ENCODE data around the gene ABCC6.

DNA sequence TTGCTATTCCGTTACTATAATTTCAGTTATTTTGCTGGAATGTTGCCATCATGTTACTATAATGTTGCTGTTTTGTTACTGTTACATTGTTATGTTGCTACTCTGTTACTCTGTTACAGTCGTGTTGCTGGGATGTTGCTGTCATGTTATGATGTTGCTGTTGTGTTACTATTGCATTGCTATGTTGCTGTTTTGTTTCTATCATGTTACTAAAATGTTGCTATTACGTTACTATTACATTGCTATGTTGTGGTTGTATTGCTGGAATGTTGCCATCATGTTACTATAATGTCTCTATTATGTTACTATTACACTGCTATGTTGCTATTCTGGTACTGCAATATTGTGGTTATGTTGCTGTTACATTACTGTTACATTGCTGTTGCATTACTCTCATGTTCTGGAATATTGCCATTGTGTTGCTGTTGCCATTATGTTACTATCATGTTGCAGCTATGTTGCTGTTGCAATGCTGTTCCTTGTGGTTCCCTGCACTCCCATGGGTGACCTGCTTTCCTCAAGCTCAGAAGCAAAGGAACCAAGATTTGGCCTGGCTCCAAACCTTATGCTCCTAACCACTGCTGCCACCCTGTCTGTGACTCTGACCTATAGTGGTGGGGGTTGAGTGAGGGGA lies 64.4 kb downstream of the ABCC6 start:
- TF ChIP-seq GATA2 (CRISPR knock-in tag; IDR thresholded peaks at IDR 0.05), result no peak
- TF ChIP-seq RXRA (IDR thresholded peaks at IDR 0.05; ENCODE audit: borderline replicate concordance, low read depth), result no peak
- no peak for TF ChIP-seq RAD21 (IDR thresholded peaks at IDR 0.05; ENCODE audit: low read length)
- TF ChIP-seq, protein P1, sequence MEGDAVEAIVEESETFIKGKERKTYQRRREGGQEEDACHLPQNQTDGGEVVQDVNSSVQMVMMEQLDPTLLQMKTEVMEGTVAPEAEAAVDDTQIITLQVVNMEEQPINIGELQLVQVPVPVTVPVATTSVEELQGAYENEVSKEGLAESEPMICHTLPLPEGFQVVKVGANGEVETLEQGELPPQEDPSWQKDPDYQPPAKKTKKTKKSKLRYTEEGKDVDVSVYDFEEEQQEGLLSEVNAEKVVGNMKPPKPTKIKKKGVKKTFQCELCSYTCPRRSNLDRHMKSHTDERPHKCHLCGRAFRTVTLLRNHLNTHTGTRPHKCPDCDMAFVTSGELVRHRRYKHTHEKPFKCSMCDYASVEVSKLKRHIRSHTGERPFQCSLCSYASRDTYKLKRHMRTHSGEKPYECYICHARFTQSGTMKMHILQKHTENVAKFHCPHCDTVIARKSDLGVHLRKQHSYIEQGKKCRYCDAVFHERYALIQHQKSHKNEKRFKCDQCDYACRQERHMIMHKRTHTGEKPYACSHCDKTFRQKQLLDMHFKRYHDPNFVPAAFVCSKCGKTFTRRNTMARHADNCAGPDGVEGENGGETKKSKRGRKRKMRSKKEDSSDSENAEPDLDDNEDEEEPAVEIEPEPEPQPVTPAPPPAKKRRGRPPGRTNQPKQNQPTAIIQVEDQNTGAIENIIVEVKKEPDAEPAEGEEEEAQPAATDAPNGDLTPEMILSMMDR (IDR thresholded peaks at IDR 0.05), result no peak
- TF ChIP-seq, protein P2, sequence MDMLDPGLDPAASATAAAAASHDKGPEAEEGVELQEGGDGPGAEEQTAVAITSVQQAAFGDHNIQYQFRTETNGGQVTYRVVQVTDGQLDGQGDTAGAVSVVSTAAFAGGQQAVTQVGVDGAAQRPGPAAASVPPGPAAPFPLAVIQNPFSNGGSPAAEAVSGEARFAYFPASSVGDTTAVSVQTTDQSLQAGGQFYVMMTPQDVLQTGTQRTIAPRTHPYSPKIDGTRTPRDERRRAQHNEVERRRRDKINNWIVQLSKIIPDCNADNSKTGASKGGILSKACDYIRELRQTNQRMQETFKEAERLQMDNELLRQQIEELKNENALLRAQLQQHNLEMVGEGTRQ (IDR thresholded peaks at IDR 0.05; ENCODE audit: borderline replicate concordance, low read depth, low read length), result no peak
- TF ChIP-seq MEF2A (IDR thresholded peaks at IDR 0.05; ENCODE audit: borderline replicate concordance, low read depth), result no peak
- no peak for TF ChIP-seq NFIC (IDR thresholded peaks at IDR 0.05; ENCODE audit: borderline replicate concordance)
- no peak for TF ChIP-seq CHD2 (IDR thresholded peaks at IDR 0.05; ENCODE audit: low read length, partially characterized antibody)
- TF ChIP-seq, protein P3, sequence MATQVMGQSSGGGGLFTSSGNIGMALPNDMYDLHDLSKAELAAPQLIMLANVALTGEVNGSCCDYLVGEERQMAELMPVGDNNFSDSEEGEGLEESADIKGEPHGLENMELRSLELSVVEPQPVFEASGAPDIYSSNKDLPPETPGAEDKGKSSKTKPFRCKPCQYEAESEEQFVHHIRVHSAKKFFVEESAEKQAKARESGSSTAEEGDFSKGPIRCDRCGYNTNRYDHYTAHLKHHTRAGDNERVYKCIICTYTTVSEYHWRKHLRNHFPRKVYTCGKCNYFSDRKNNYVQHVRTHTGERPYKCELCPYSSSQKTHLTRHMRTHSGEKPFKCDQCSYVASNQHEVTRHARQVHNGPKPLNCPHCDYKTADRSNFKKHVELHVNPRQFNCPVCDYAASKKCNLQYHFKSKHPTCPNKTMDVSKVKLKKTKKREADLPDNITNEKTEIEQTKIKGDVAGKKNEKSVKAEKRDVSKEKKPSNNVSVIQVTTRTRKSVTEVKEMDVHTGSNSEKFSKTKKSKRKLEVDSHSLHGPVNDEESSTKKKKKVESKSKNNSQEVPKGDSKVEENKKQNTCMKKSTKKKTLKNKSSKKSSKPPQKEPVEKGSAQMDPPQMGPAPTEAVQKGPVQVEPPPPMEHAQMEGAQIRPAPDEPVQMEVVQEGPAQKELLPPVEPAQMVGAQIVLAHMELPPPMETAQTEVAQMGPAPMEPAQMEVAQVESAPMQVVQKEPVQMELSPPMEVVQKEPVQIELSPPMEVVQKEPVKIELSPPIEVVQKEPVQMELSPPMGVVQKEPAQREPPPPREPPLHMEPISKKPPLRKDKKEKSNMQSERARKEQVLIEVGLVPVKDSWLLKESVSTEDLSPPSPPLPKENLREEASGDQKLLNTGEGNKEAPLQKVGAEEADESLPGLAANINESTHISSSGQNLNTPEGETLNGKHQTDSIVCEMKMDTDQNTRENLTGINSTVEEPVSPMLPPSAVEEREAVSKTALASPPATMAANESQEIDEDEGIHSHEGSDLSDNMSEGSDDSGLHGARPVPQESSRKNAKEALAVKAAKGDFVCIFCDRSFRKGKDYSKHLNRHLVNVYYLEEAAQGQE (IDR thresholded peaks at IDR 0.05; ENCODE audit: low read depth, low read length), result no peak
- no peak for TF ChIP-seq ELF1 (IDR thresholded peaks at IDR 0.05)
- no peak for TF ChIP-seq RCOR1 (IDR thresholded peaks at IDR 0.05; ENCODE audit: low read length)

All from SK-N-SH (cell line).